ENCODE measurements around the gene SLC4A5. TPM values are rescaled to one million over a fixed set of nuclear protein-coding genes. Genes with fewer than 3 reads are reported as not detected.

SLC4A5 gene
- polyA plus RNA-seq, 1 of the 3 experiments (the other 2 are of a cell fraction), result 0.25 TPM

DNA sequence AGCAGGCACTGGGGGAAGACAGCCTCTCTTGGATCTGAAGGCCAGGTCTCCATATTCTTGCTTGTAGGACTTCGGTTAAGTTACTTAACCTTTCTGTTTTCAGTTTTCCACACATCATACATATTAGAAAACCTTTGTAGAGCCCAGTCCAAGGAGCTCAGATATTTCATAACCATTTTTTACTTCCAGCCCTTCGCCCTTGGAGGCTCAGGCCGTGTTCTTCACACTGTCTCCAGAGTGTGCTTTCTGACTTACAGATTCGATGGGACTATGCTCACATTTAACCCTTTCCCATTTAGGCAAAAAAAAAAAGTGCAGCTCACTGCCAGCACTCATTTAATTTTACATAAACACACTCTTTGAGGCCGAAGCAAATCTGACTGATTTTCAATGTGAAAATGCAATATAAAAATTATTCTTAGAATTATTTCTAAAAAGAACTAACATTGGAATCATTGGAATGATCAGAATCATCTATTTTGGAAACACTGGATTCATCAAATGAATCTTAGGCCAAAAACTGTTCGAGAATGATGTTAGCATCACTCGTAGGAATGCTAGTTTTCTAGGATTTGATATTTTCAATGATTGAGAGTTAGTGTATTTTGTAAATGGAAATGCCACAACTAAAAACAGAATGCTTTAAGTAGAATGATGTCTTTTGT is 89.8 kb downstream of the SLC4A5 start:
- ChIA-PET CTCF (interaction anchor here (1.0 to 7.0 kb wide), 2 partner anchors 82 to 429 kb away, joined by 3 to 125 read pairs; no protein-coding TSS in a partner anchor), POLR2A (interaction anchor here (1.2 kb wide), 1 partner anchor 15 kb away, joined by 4 read pairs; no protein-coding TSS in a partner anchor)
- Histone ChIP-seq H3K9me3 (no peaks in the 10 kb centered on the region), H3K4me3 (ENCODE audit: low read depth in 2 of 2, low read length in 1 of 2) (no peak overlapping the region), H4K20me1 (ENCODE audit: insufficient read depth) (no peaks in the 10 kb centered on the region), H3K9ac (no peak overlapping the region), H3K27me3 (ENCODE audit: insufficient read depth) (no peaks in the 10 kb centered on the region), H3K27ac (ENCODE audit: low read depth in 2 of 2, low read length in 1 of 2) (no peak overlapping the region), H3F3A (replicated peaks; ENCODE audit: insufficient read depth) (no peaks in the 10 kb centered on the region), H2AFZ (ENCODE audit: low read depth) (no peak overlapping the region), H3K9me2 (no peaks in the 10 kb centered on the region), H3K4me1 (ENCODE audit: control insufficient read depth in 1 of 2, insufficient read depth in 2 of 2, low read depth in 1 of 2, low read length in 1 of 2) (no peaks in the 10 kb centered on the region), H3K36me3 (replicated peaks in 1 of 2; ENCODE audit: control insufficient read depth in 1 of 2, insufficient read depth in 2 of 2, low read length in 1 of 2) (no peaks in the 10 kb centered on the region), H3K79me2 (ENCODE audit: insufficient read depth) (no peaks in the 10 kb centered on the region), H3K4me2 (no peak overlapping the region)
- TF ChIP-seq NFIC (IDR thresholded peaks at IDR 0.05; ENCODE audit: borderline replicate concordance) (no peak), TCF12 (IDR thresholded peaks at IDR 0.05) (no peak)
- no peak for DNase-seq
- 75% methylated on average over 7 of the region's 7 CpGs for WGBS (ENCODE audit: low lambda C conversion rate)

DNA sequence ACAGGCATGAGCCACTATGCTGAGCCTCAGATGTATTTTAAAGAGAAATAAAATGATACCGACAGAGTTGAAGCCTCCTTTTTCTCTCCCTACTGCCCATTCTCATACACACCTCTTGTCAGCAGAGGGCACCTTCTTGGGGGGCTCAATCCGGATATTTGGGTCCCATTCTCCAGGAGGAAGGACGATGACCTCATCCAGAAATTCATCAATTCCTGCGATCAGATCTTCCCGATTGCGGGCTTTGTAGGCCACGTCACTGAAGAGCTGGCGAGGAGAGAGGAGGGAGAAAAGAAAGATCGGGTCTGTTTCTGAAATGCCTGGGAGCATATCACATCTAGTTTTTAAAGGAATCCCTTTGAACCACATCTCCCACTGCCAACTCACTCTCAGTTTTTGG is 90.4 kb downstream of the SLC4A5 start:
- Histone ChIP-seq H3K9ac (no peak overlapping the region), H2AFZ (ENCODE audit: low read depth) (no peak overlapping the region), H3K79me2 (ENCODE audit: insufficient read depth) (no peaks in the 10 kb centered on the region), H3K9me2 (no peaks in the 10 kb centered on the region), H3K4me1 (ENCODE audit: control insufficient read depth in 1 of 2, insufficient read depth in 2 of 2, low read depth in 1 of 2, low read length in 1 of 2) (no peaks in the 10 kb centered on the region), H3K4me3 (ENCODE audit: low read depth in 2 of 2, low read length in 1 of 2) (no peak overlapping the region), H3F3A (replicated peaks; ENCODE audit: insufficient read depth) (no peaks in the 10 kb centered on the region), H3K27me3 (ENCODE audit: insufficient read depth) (no peaks in the 10 kb centered on the region), H4K20me1 (ENCODE audit: insufficient read depth) (no peaks in the 10 kb centered on the region), H3K36me3 (replicated peaks in 1 of 2; ENCODE audit: control insufficient read depth in 1 of 2, insufficient read depth in 2 of 2, low read length in 1 of 2) (no peaks in the 10 kb centered on the region), H3K27ac (ENCODE audit: low read depth in 2 of 2, low read length in 1 of 2) (no peak overlapping the region), H3K4me2 (no peak overlapping the region), H3K9me3 (no peaks in the 10 kb centered on the region)
- TF ChIP-seq YY1 (IDR thresholded peaks at IDR 0.05; ENCODE audit: low read depth), result no peak
- TF ChIP-seq NFIC (IDR thresholded peaks at IDR 0.05; ENCODE audit: borderline replicate concordance), result no peak
- TF ChIP-seq, protein P1, sequence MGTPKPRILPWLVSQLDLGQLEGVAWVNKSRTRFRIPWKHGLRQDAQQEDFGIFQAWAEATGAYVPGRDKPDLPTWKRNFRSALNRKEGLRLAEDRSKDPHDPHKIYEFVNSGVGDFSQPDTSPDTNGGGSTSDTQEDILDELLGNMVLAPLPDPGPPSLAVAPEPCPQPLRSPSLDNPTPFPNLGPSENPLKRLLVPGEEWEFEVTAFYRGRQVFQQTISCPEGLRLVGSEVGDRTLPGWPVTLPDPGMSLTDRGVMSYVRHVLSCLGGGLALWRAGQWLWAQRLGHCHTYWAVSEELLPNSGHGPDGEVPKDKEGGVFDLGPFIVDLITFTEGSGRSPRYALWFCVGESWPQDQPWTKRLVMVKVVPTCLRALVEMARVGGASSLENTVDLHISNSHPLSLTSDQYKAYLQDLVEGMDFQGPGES (IDR thresholded peaks at IDR 0.05; ENCODE audit: low read depth, low read length), result no peak
- no peak for TF ChIP-seq TAF1 (IDR thresholded peaks at IDR 0.05; ENCODE audit: borderline replicate concordance, low read depth, low read length)
- TF ChIP-seq, protein P2, sequence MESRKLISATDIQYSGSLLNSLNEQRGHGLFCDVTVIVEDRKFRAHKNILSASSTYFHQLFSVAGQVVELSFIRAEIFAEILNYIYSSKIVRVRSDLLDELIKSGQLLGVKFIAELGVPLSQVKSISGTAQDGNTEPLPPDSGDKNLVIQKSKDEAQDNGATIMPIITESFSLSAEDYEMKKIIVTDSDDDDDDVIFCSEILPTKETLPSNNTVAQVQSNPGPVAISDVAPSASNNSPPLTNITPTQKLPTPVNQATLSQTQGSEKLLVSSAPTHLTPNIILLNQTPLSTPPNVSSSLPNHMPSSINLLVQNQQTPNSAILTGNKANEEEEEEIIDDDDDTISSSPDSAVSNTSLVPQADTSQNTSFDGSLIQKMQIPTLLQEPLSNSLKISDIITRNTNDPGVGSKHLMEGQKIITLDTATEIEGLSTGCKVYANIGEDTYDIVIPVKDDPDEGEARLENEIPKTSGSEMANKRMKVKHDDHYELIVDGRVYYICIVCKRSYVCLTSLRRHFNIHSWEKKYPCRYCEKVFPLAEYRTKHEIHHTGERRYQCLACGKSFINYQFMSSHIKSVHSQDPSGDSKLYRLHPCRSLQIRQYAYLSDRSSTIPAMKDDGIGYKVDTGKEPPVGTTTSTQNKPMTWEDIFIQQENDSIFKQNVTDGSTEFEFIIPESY (IDR thresholded peaks at IDR 0.05; ENCODE audit: borderline replicate concordance, low read depth), result no peak
- TF ChIP-seq FOXM1 (IDR thresholded peaks at IDR 0.05; ENCODE audit: low read depth), result no peak
- TF ChIP-seq, protein P3, sequence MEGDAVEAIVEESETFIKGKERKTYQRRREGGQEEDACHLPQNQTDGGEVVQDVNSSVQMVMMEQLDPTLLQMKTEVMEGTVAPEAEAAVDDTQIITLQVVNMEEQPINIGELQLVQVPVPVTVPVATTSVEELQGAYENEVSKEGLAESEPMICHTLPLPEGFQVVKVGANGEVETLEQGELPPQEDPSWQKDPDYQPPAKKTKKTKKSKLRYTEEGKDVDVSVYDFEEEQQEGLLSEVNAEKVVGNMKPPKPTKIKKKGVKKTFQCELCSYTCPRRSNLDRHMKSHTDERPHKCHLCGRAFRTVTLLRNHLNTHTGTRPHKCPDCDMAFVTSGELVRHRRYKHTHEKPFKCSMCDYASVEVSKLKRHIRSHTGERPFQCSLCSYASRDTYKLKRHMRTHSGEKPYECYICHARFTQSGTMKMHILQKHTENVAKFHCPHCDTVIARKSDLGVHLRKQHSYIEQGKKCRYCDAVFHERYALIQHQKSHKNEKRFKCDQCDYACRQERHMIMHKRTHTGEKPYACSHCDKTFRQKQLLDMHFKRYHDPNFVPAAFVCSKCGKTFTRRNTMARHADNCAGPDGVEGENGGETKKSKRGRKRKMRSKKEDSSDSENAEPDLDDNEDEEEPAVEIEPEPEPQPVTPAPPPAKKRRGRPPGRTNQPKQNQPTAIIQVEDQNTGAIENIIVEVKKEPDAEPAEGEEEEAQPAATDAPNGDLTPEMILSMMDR (IDR thresholded peaks at IDR 0.05), result no peak
- no peak for TF ChIP-seq TCF12 (IDR thresholded peaks at IDR 0.05)
- TF ChIP-seq SIN3A (IDR thresholded peaks at IDR 0.05; ENCODE audit: borderline replicate concordance, low read depth, low read length), result no peak
- TF ChIP-seq, protein P4, sequence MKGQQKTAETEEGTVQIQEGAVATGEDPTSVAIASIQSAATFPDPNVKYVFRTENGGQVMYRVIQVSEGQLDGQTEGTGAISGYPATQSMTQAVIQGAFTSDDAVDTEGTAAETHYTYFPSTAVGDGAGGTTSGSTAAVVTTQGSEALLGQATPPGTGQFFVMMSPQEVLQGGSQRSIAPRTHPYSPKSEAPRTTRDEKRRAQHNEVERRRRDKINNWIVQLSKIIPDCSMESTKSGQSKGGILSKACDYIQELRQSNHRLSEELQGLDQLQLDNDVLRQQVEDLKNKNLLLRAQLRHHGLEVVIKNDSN (IDR thresholded peaks at IDR 0.05; ENCODE audit: borderline replicate concordance, low read depth), result no peak
- TF ChIP-seq FOXJ3 (CRISPR knock-in tag; IDR thresholded peaks at IDR 0.05), result no peak
- no peak for TF ChIP-seq MEF2A (IDR thresholded peaks at IDR 0.05; ENCODE audit: borderline replicate concordance, low read depth)
- TF ChIP-seq RCOR1 (IDR thresholded peaks at IDR 0.05; ENCODE audit: low read length), result no peak
- no peak for TF ChIP-seq JUND (IDR thresholded peaks at IDR 0.05)
- TF ChIP-seq, protein P5, sequence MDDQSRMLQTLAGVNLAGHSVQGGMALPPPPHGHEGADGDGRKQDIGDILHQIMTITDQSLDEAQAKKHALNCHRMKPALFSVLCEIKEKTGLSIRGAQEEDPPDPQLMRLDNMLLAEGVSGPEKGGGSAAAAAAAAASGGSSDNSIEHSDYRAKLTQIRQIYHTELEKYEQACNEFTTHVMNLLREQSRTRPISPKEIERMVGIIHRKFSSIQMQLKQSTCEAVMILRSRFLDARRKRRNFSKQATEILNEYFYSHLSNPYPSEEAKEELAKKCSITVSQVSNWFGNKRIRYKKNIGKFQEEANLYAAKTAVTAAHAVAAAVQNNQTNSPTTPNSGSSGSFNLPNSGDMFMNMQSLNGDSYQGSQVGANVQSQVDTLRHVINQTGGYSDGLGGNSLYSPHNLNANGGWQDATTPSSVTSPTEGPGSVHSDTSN (IDR thresholded peaks at IDR 0.05), result no peak
- CTCF ChIA-PET, result interaction anchor here (1.0 to 7.0 kb wide), 2 partner anchors 82 to 429 kb away, joined by 3 to 125 read pairs; no protein-coding TSS in a partner anchor
- 75% methylated on average over 9 of the region's 9 CpGs for WGBS (ENCODE audit: low lambda C conversion rate)
- POLR2A ChIA-PET, result no interaction called here
- DNase-seq, result no peak
